ENCODE data around the gene SGK2.

SGK2 gene

GRCh38 chr20:43545837-43546578, 12.8 kb upstream of the SGK2 start:
- TF ChIP-seq POLR2AphosphoS5 (IDR thresholded peaks at IDR 0.05; ENCODE audit: low read depth, low read length) (no peak), FOXP2 (optimal IDR thresholded peaks at IDR 0.05; ENCODE audit: borderline replicate concordance, extremely low read depth, extremely low read length, insufficient read depth) (no peak), SIN3A (IDR thresholded peaks at IDR 0.05; ENCODE audit: borderline replicate concordance, insufficient read depth, low read length) (no peak), TAF1 (IDR thresholded peaks at IDR 0.05; ENCODE audit: borderline replicate concordance, insufficient read depth, low read length) (no peak), REST (IDR thresholded peaks at IDR 0.05; ENCODE audit: insufficient read depth in 1 of 2, low read depth in 2 of 2, low read length in 2 of 2) (no peak)

- TF ChIP-seq FOXP2 (optimal IDR thresholded peaks at IDR 0.05; ENCODE audit: borderline replicate concordance, extremely low read depth, extremely low read length, insufficient read depth) (no peak), REST (IDR thresholded peaks at IDR 0.05; ENCODE audit: insufficient read depth in 1 of 2, low read depth in 2 of 2, low read length in 2 of 2) (no peak), TAF1 (IDR thresholded peaks at IDR 0.05; ENCODE audit: borderline replicate concordance, insufficient read depth, low read length) (no peak), POLR2AphosphoS5 (IDR thresholded peaks at IDR 0.05; ENCODE audit: low read depth, low read length) (no peak), SIN3A (IDR thresholded peaks at IDR 0.05; ENCODE audit: borderline replicate concordance, insufficient read depth, low read length) (no peak)
Measured at GRCh38 chr20:43548273-43548880, 10.4 kb upstream of the SGK2 start.

- no peak for TF ChIP-seq TAF1 (IDR thresholded peaks at IDR 0.05; ENCODE audit: borderline replicate concordance, insufficient read depth, low read length)
- no peak for TF ChIP-seq REST (IDR thresholded peaks at IDR 0.05; ENCODE audit: insufficient read depth in 1 of 2, low read depth in 2 of 2, low read length in 2 of 2)
- TF ChIP-seq POLR2AphosphoS5 (IDR thresholded peaks at IDR 0.05; ENCODE audit: low read depth, low read length), result no peak
- TF ChIP-seq FOXP2 (optimal IDR thresholded peaks at IDR 0.05; ENCODE audit: borderline replicate concordance, extremely low read depth, extremely low read length, insufficient read depth), result no peak
Measured at GRCh38 chr20:43549416-43550065, 9.3 kb upstream of the SGK2 start.

- TF ChIP-seq SIN3A (IDR thresholded peaks at IDR 0.05; ENCODE audit: borderline replicate concordance, insufficient read depth, low read length) (no peak), FOXP2 (optimal IDR thresholded peaks at IDR 0.05; ENCODE audit: borderline replicate concordance, extremely low read depth, extremely low read length, insufficient read depth) (no peak), POLR2AphosphoS5 (IDR thresholded peaks at IDR 0.05; ENCODE audit: low read depth, low read length) (no peak), TAF1 (IDR thresholded peaks at IDR 0.05; ENCODE audit: borderline replicate concordance, insufficient read depth, low read length) (no peak), REST (IDR thresholded peaks at IDR 0.05; ENCODE audit: insufficient read depth in 1 of 2, low read depth in 2 of 2, low read length in 2 of 2) (no peak)
Measured at GRCh38 chr20:43550456-43550855, 8.4 kb upstream of the SGK2 start.
